HG03196 (cell line): Measurements from ENCODE around the gene GALNS.

Experiments used
- ATAC-seq: cut with Tn5 transposase; IDR thresholded peaks from one replicate; pipeline ENCODE4 v1.9.1; 2021; ENCODE audit not compliant: unreplicated experiment

Gene GALNS

GRCh38 chr16:88861359-88861758, 4.6 kb upstream of the GALNS start:
- no peak for ATAC-seq

- no peak for ATAC-seq
These were observed 2.8 kb upstream of the GALNS start for GRCh38 chr16:88859381-88860091.

GRCh38 chr16:88857728-88858339, 1.1 kb upstream of the GALNS start:
- peak; percentile 30 for ATAC-seq

GRCh38 chr16:88856122-88856827, 472 bp downstream of the GALNS start:
- no peak for ATAC-seq

GRCh38 chr16:88855736-88856121, 1.0 kb downstream of the GALNS start:
- no peak for ATAC-seq

GRCh38 chr16:88855176-88855575, 1.6 kb downstream of the GALNS start:
- no peak for ATAC-seq

- no peak for ATAC-seq
These were observed 2.2 kb downstream of the GALNS start for GRCh38 chr16:88854306-88855111.

GRCh38 chr16:88853325-88853941, 3.3 kb downstream of the GALNS start:
- no peak for ATAC-seq

- no peak for ATAC-seq
These were observed 5.1 kb downstream of the GALNS start for GRCh38 chr16:88851616-88852015.

GRCh38 chr16:88850531-88851199, 6.1 kb downstream of the GALNS start:
- ATAC-seq, result no peak

- no peak for ATAC-seq
These were observed 8.2 kb downstream of the GALNS start for GRCh38 chr16:88848557-88848956.

- ATAC-seq, result no peak
These were observed 9.1 kb downstream of the GALNS start for GRCh38 chr16:88847654-88848053.

- ATAC-seq, result no peak
These were observed 10.7 kb downstream of the GALNS start for GRCh38 chr16:88846088-88846487.

- ATAC-seq, result no peak
These were observed 12.2 kb downstream of the GALNS start for GRCh38 chr16:88844419-88845036.

- no peak for ATAC-seq
These were observed 13.5 kb downstream of the GALNS start for GRCh38 chr16:88843256-88843655.

- no peak for ATAC-seq
These were observed 13.9 kb downstream of the GALNS start for GRCh38 chr16:88842806-88843205.

GRCh38 chr16:88842308-88842756, 14.4 kb downstream of the GALNS start:
- no peak for ATAC-seq

- ATAC-seq, result no peak
These were observed 15.0 kb downstream of the GALNS start for GRCh38 chr16:88841521-88842307.

GRCh38 chr16:88840600-88841215, 16.0 kb downstream of the GALNS start:
- ATAC-seq, result no peak
